MV-4-11 (cell line): Measurements from ENCODE around the gene ICAM3.
A peak's percentile ranks its signal among the peaks of the same experiment; 100 is the strongest.

Experiments used
- DNase-seq: peaks from one replicate; lab custom pipeline; 2025; lab: John Stamatoyannopoulos, UW

Gene ICAM3

GRCh38 chr19:10318807-10319682 is 20.4 kb downstream of the ICAM3 start:
- DNase-seq: no peak

- no peak for DNase-seq
Observed at GRCh38 chr19:10317857-10318462, 21.5 kb downstream of the ICAM3 start.

- no peak for DNase-seq
Observed at GRCh38 chr19:10317045-10317856, 22.2 kb downstream of the ICAM3 start.

GRCh38 chr19:10316229-10317044 is 23.0 kb downstream of the ICAM3 start:
- DNase-seq: no peak

- DNase-seq: peak; percentile 82
Observed at GRCh38 chr19:10315335-10316214, 23.8 kb downstream of the ICAM3 start, which contains the start of gene FDX2. Gene FDX2 (minus strand): TSS chr19:10316015. CDS start chr19:10315996, 19 bp downstream.

- no peak for DNase-seq
Observed at GRCh38 chr19:10309423-10309822, 30.0 kb downstream of the ICAM3 start, which contains the start of gene ZGLP1. Gene ZGLP1 (minus strand): TSS chr19:10309815.

- DNase-seq: no peak
Observed at GRCh38 chr19:10306327-10306726, 33.1 kb downstream of the ICAM3 start.

- peak; percentile 85 for DNase-seq
Observed at GRCh38 chr19:10305139-10305806, 34.2 kb downstream of the ICAM3 start.

GRCh38 chr19:10299545-10300458 is 39.6 kb downstream of the ICAM3 start:
- DNase-seq: peak; percentile 57

- no peak for DNase-seq
Observed at GRCh38 chr19:10295847-10296591, 43.4 kb downstream of the ICAM3 start.

GRCh38 chr19:10295305-10295846 is 44.0 kb downstream of the ICAM3 start:
- peak; percentile 58 for DNase-seq

GRCh38 chr19:10294368-10294697 is 45.1 kb downstream of the ICAM3 start:
- no peak for DNase-seq

- DNase-seq: no peak
Observed at GRCh38 chr19:10293637-10294367, 45.6 kb downstream of the ICAM3 start.

GRCh38 chr19:10292789-10293636 is 46.4 kb downstream of the ICAM3 start:
- DNase-seq: peak; percentile 26

GRCh38 chr19:10292206-10292788 is 47.1 kb downstream of the ICAM3 start:
- DNase-seq: peak; percentile 65
